Activated CD8-positive, alpha-beta T cell treated with anti-CD3 and anti-CD28 coated beads for 36 hours (primary cell): ENCODE results near the gene SH3YL1. TPM values are rescaled to one million over a fixed set of nuclear protein-coding genes. Genes with fewer than 3 reads are reported as not detected.
A peak's percentile ranks its signal among the peaks of the same experiment; 100 is the strongest.
"Not testable (repeated sequence)": the region's sequence is repeated elsewhere in the genome, so short reads cannot be mapped to it uniquely, and the experiment has no call there.

ENCODE experiments used
- ATAC-seq: fragments of 200-7000 bp; cut with Tn5 transposase; one replicate; pipeline ENCODE4 v1.10.0; 2021; ENCODE audit warnings: mild to moderate bottlenecking, moderate library complexity
- CTCF ChIA-PET: fragments of 350-600 bp; sonication (Branson Sonifier 250); formaldehyde crosslinking; loops from one replicate; lab custom pipeline; 2021; ENCODE audit warnings: antibody characterized with exemption; lab: Charles Lee
- POLR2A ChIA-PET: fragments of 350-600 bp; sonication (Branson Sonifier 250); formaldehyde crosslinking; loops from one replicate; lab custom pipeline; 2021; ENCODE audit warnings: antibody characterized with exemption; lab: Charles Lee
- DNase-seq: peaks from one replicate; pipeline ENCODE4 v3.0.0-alpha.2; 2020
- H3K27ac Mint-ChIP-seq: one replicate; pipeline ENCODE4 v1.8.0; 2021; ENCODE audit warnings: mild to moderate bottlenecking, mixed read lengths
- H3K27me3 Mint-ChIP-seq: one replicate; pipeline ENCODE4 v1.8.0; 2021; ENCODE audit warnings: mixed read lengths
- H3K36me3 Mint-ChIP-seq: one replicate; pipeline ENCODE4 v1.8.0; 2021; ENCODE audit warnings: low read depth, mixed read lengths
- H3K4me1 Mint-ChIP-seq: one replicate; pipeline ENCODE4 v1.8.0; 2021; ENCODE audit warnings: low read depth, mixed read lengths
- H3K4me3 Mint-ChIP-seq: one replicate; pipeline ENCODE4 v1.8.0; 2021; ENCODE audit warnings: mild to moderate bottlenecking, moderate library complexity, mixed read lengths
- H3K9me3 Mint-ChIP-seq: one replicate; pipeline ENCODE4 v1.8.0; 2021; ENCODE audit warnings: mixed read lengths
- CTCF ChIP-seq: fragments of 200-600 bp; IDR thresholded peaks from one replicate; pipeline ENCODE4 v1.8.0; 2022; ENCODE audit warnings: antibody characterized with exemption, mild to moderate bottlenecking
- intact Hi-C: fragments of 100-400 bp; cut with micrococcal nuclease; formaldehyde crosslinking; loops from one replicate; pipeline ENCODE4 v1.10.0; 2022
- total RNA-seq, 2 experiments: library from RNA; stranded (reverse); gene quantifications; one replicate each; pipeline ENCODE4 v1.2.3, GENCODE V29; 2021

The SH3YL1 gene
- total RNA-seq, 2 experiments from 2014 or later, result 18.5 to 19.9 TPM

GRCh38 chr2:177733-178132 is 86.1 kb downstream of the SH3YL1 start:
- POLR2A ChIA-PET, result no interaction called here
- Mint-ChIP-seq H3K4me3 (no peak overlapping the region), H3K36me3 (no peaks in the 10 kb centered on the region), H3K27me3 (no peaks in the 10 kb centered on the region), H3K4me1 (peaks cover 34% of the 10 kb centered on the region), H3K9me3 (no peaks in the 10 kb centered on the region), H3K27ac (no peak overlapping the region)
- ATAC-seq (no peak), DNase-seq (no peak)
- TF ChIP-seq CTCF, result no peak
- CTCF ChIA-PET, result no interaction called here
- intact Hi-C loops, result no loop called here

GRCh38 chr2:176917-177316 is 86.9 kb downstream of the SH3YL1 start:
- no peak for TF ChIP-seq CTCF
- H3K27ac Mint-ChIP-seq, result no peak overlapping the region
- no peaks in the 10 kb centered on the region for H3K9me3 Mint-ChIP-seq
- DNase-seq (no peak), ATAC-seq (no peak)
- intact Hi-C loops, result no loop called here
- no peaks in the 10 kb centered on the region for H3K36me3 Mint-ChIP-seq
- H3K27me3 Mint-ChIP-seq, result no peaks in the 10 kb centered on the region
- ChIA-PET CTCF (no interaction called here), POLR2A (no interaction called here)
- peaks cover 34% of the 10 kb centered on the region for H3K4me1 Mint-ChIP-seq
- no peak overlapping the region for H3K4me3 Mint-ChIP-seq

DNA sequence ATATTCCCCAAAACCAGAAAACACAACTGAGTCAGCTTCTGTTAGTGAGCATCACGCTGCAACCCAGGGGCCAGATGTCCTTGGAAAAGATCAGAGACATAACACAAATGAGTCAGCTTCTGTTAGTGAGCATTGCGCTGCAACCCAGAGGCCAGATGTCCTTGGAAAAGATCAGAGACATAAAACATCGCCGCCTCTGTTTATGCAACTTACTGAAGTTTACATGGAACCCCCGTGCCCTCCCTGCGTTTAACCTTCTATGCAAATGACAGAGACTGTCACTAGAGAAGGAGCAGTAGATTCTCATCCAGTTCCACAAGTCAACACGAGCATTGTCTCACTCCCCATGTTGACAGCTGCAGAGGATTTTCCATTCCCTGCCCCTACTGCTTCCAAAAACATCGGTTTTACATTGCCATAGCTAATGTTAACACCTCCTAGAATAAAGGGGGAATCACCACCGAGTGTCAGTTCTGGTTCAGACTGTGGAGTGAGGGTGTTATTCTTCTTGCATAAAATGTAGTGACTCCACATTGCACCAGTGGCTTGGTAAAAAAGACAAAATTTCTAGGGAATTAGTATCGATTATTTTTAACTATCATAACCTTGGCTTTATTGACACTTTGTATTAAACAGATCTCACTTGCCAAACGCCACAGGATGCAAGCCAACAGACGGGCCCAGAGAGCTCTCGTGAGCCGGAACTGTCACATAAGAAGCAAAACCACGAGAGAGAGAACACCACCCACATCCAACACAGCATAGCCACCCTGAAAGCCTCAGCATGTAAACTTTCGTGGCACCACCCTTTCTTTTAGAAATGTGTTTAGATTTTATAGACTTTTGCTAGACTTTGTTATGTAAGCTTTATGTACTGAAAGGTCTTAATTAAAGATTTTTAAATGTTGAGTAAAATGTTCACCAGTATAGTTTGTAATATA is 87.7 kb downstream of the SH3YL1 start:
- ChIA-PET POLR2A (interaction anchor here (0.9 kb wide), 1 partner anchor 27 kb away, joined by 3 read pairs; no protein-coding TSS in a partner anchor), CTCF (interaction anchor here (0.9 to 1.4 kb wide), 2 partner anchors 15 to 71 kb away, joined by 3 to 4 read pairs; no protein-coding TSS in a partner anchor)
- no peaks in the 10 kb centered on the region for H3K36me3 Mint-ChIP-seq
- no peaks in the 10 kb centered on the region for H3K9me3 Mint-ChIP-seq
- ATAC-seq (peak; percentile 89), DNase-seq (peak; percentile 77)
- H3K27me3 Mint-ChIP-seq, result no peaks in the 10 kb centered on the region
- TF ChIP-seq CTCF, result no peak
- H3K4me3 Mint-ChIP-seq, result peak overlapping the region; percentile 10
- H3K27ac Mint-ChIP-seq, result peak overlapping the region; percentile 38
- H3K4me1 Mint-ChIP-seq, result peaks cover 34% of the 10 kb centered on the region
- intact Hi-C loops, result no loop called here

DNA sequence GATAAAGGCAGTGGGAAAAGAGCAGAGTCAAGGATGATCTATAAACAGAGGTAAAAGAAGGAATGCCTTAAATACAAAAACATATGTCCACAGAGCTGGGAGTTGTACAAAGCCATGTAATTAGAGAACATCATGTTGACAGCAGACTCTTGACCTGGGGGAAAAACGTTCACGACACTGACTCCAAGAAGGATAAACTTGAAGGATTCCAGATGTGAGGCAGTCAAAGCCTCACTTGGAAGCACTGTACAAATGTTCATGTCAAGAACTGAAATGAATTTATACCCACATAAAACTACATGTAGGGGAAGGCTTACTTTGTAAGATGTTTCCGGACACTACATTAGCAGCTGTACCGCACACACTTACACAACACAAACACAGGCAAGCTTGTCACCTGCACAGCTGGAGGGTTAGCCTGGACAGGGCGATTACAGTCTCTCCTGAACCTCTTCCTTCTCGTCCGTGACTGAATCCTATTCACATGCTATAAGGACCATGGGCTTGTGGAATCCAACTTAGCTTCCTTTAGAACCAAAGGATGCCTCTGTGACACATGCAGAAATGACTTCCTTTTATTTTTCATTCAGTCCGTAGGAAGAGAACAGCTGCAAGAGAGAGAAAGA is 88.6 kb downstream of the SH3YL1 start:
- TF ChIP-seq CTCF, result no peak
- DNase-seq (no peak), ATAC-seq (no peak)
- ChIA-PET CTCF (interaction anchor here (0.9 to 1.4 kb wide), 2 partner anchors 15 to 72 kb away, joined by 3 to 4 read pairs; no protein-coding TSS in a partner anchor), POLR2A (interaction anchor here (0.9 kb wide), 1 partner anchor 28 kb away, joined by 3 read pairs; no protein-coding TSS in a partner anchor)
- intact Hi-C loops, result no loop called here
- Mint-ChIP-seq H3K4me1 (peaks cover 34% of the 10 kb centered on the region), H3K36me3 (no peaks in the 10 kb centered on the region), H3K9me3 (no peaks in the 10 kb centered on the region), H3K4me3 (peak overlapping the region; percentile 10), H3K27ac (no peak overlapping the region), H3K27me3 (no peaks in the 10 kb centered on the region)

DNA sequence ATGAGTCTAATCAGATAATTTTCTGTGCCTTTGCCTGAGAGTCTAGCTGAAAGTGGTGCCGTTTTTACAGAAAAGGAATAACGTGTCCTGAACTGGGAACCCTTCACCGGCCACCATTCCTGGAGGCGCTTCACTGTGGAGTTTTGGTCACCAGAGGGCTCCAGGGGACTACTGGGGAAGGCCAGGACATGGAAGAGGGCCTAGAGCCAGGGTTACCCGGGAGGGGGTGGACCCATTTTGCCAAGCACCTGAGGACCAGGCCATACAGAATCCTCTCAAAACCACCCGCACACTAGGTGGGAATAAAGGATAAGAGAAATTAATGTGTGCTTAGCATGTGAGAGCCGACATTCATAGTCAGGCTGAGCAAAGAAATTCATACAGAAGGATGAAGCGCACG is 91.7 kb downstream of the SH3YL1 start:
- CTCF ChIA-PET, POLR2A ChIA-PET, ATAC-seq, H3K36me3 Mint-ChIP-seq, H3K4me3 Mint-ChIP-seq, H3K9me3 Mint-ChIP-seq, H3K27ac Mint-ChIP-seq, intact Hi-C loops, H3K27me3 Mint-ChIP-seq: not testable (repeated sequence)
- peak; percentile 8 for DNase-seq
- H3K4me1 Mint-ChIP-seq, result peaks cover 22% of the 10 kb centered on the region
